NOMO-1 (cell line): ENCODE results near the gene AKAP12.

Source experiments
- DNase-seq, 2 experiments: peaks; one replicate each; lab custom pipeline; 2025; ENCODE audit not compliant: unreplicated experiment in 2 of 2; lab: John Stamatoyannopoulos, UW

The AKAP12 gene

GRCh38 chr6:151236668-151237401 lies 2.9 kb upstream of the AKAP12 start:
- DNase-seq, result no peak

GRCh38 chr6:151240036-151240685 lies 394 bp downstream of the AKAP12 start:
- no peak for DNase-seq

- DNase-seq, result no peak
Observed at GRCh38 chr6:151240791-151241642, 1.2 kb downstream of the AKAP12 start.

- no peak for DNase-seq
Observed at GRCh38 chr6:151241853-151242252, 2.1 kb downstream of the AKAP12 start.

GRCh38 chr6:151242420-151242861 lies 2.7 kb downstream of the AKAP12 start:
- no peak for DNase-seq

GRCh38 chr6:151243481-151243880 lies 3.7 kb downstream of the AKAP12 start:
- no peak for DNase-seq

- no peak for DNase-seq
Observed at GRCh38 chr6:151247490-151247889, 7.7 kb downstream of the AKAP12 start.

GRCh38 chr6:151248295-151248694 lies 8.5 kb downstream of the AKAP12 start:
- DNase-seq, result no peak

- DNase-seq, result no peak
Observed at GRCh38 chr6:151252634-151253033, 12.9 kb downstream of the AKAP12 start.

- DNase-seq, result no peak
Observed at GRCh38 chr6:151254451-151255081, 14.8 kb downstream of the AKAP12 start.

- DNase-seq, result no peak
Observed at GRCh38 chr6:151255811-151256210, 16.0 kb downstream of the AKAP12 start.

GRCh38 chr6:151257985-151258445 lies 18.2 kb downstream of the AKAP12 start:
- DNase-seq, result no peak

GRCh38 chr6:151260205-151260604 lies 20.4 kb downstream of the AKAP12 start:
- DNase-seq, result no peak

- DNase-seq, result no peak
Observed at GRCh38 chr6:151263035-151263434, 23.3 kb downstream of the AKAP12 start.

- no peak for DNase-seq
Observed at GRCh38 chr6:151263967-151264366, 24.2 kb downstream of the AKAP12 start.

- DNase-seq, result no peak
Observed at GRCh38 chr6:151265282-151265681, 25.5 kb downstream of the AKAP12 start.

- no peak for DNase-seq
Observed at GRCh38 chr6:151269321-151269995, 29.7 kb downstream of the AKAP12 start.

- no peak for DNase-seq
Observed at GRCh38 chr6:151275121-151275520, 35.4 kb downstream of the AKAP12 start.

- DNase-seq, result no peak
Observed at GRCh38 chr6:151275566-151275965, 35.8 kb downstream of the AKAP12 start.

- DNase-seq, result no peak
Observed at GRCh38 chr6:151276112-151276740, 36.5 kb downstream of the AKAP12 start.
